PC-9 (cell line): ENCODE results near the gene PITPNC1. TPM values are rescaled to one million over a fixed set of nuclear protein-coding genes. Genes with fewer than 3 reads are reported as not detected.

Experiments
- BruUV-seq: library from RNA; stranded (reverse); fragments of 400-500 nt; replicated peaks from 2 replicates; lab custom pipeline; 2021; lab: Mats Ljungman, UMichigan
- CTCF ChIA-PET: fragments of 300-600 bp; sonication (Branson Sonifier 250); formaldehyde crosslinking; loops from one replicate; lab custom pipeline; 2022; ENCODE audit warnings: antibody characterized with exemption; lab: Charles Lee
- POLR2A ChIA-PET: fragments of 300-600 bp; sonication (Branson Sonifier 250); formaldehyde crosslinking; loops from one replicate; lab custom pipeline; 2022; ENCODE audit warnings: antibody characterized with exemption; ENCODE audit not compliant: unreplicated experiment; lab: Charles Lee
- DNase-seq, 2 experiments: peaks; one replicate each; pipeline versions ENCODE4 v3.0.0 to v3.0.0-alpha.2; 2015 to 2022; ENCODE audit warnings: mixed read lengths in 1 of 2
- H2AFZ ChIP-seq: fragments of 200-600 bp; sonication (generic); 2 replicates; pipeline ENCODE4 v1.8.1; 2017; ENCODE audit warnings: antibody characterized with exemption
- H3F3A ChIP-seq: fragments of 200-600 bp; sonication (generic); 2 replicates; pipeline ENCODE4 v1.8.1; 2017; ENCODE audit warnings: antibody characterized with exemption, mild to moderate bottlenecking, low read depth; ENCODE audit not compliant: insufficient read depth
- H3K27ac ChIP-seq: fragments of 200-600 bp; sonication (generic); 2 replicates; pipeline ENCODE4 v1.6.1; 2016; ENCODE audit warnings: mixed run types
- H3K27me3 ChIP-seq: fragments of 200-600 bp; sonication (generic); 2 replicates; pipeline ENCODE4 v1.6.1; 2016; ENCODE audit warnings: low read depth, mixed run types; ENCODE audit not compliant: insufficient read depth
- H3K36me3 ChIP-seq: fragments of 200-600 bp; sonication (generic); 2 replicates; pipeline ENCODE4 v1.6.1; 2016; ENCODE audit warnings: low read depth, mixed run types
- H3K4me1 ChIP-seq: fragments of 200-600 bp; sonication (generic); replicated peaks from 2 replicates; pipeline ENCODE4 v1.6.1; 2016; ENCODE audit warnings: mixed run types; ENCODE audit not compliant: insufficient read depth
- H3K4me2 ChIP-seq: fragments of 200-600 bp; sonication (generic); 2 replicates; pipeline ENCODE4 v1.6.1; 2017; ENCODE audit warnings: mixed run types
- H3K4me3 ChIP-seq: fragments of 200-600 bp; sonication (generic); 2 replicates; pipeline ENCODE4 v1.6.1; 2016; ENCODE audit warnings: mixed run types
- H3K79me2 ChIP-seq: fragments of 200-600 bp; sonication (generic); 2 replicates; pipeline ENCODE4 v1.6.1; 2017; ENCODE audit warnings: low read depth, mixed run types
- H3K9me2 ChIP-seq: fragments of 200-600 bp; sonication (generic); 2 replicates; pipeline ENCODE4 v1.8.1; 2017; ENCODE audit warnings: mild to moderate bottlenecking; ENCODE audit not compliant: insufficient read depth
- H3K9me3 ChIP-seq: fragments of 200-600 bp; sonication (generic); 2 replicates; pipeline ENCODE4 v1.8.1; 2016; ENCODE audit warnings: low read depth; ENCODE audit not compliant: insufficient read depth
- H4K20me1 ChIP-seq: fragments of 200-600 bp; sonication (generic); 2 replicates; pipeline ENCODE4 v1.8.1; 2017; ENCODE audit not compliant: insufficient read depth
- EZH2 ChIP-seq: fragments of 200-600 bp; sonication (generic); IDR thresholded peaks from 2 replicates; pipeline ENCODE4 v1.8.0; 2017; ENCODE audit warnings: antibody characterized with exemption, low read depth
- intact Hi-C: fragments of 100-400 bp; cut with micrococcal nuclease; formaldehyde crosslinking; loops from one replicate; pipeline ENCODE4 v1.10.0; 2022; ENCODE audit not compliant: unreplicated experiment
- total RNA-seq: library from RNA; stranded (reverse); gene quantifications from 2 replicates; pipeline ENCODE4 v1.2.3, GENCODE V29; 2021
- TF ChIP-seq, protein P1 (sequence below): fragments of 200-600 bp; sonication (generic); conservative IDR thresholded peaks from 2 replicates; pipeline ENCODE4 v1.6.1; 2017; ENCODE audit warnings: mixed run types, antibody characterized with exemption, mild to moderate bottlenecking, moderate library complexity

Gene PITPNC1
- total RNA-seq, 1 experiment from 2014 or later: 6.0 TPM

DNA sequence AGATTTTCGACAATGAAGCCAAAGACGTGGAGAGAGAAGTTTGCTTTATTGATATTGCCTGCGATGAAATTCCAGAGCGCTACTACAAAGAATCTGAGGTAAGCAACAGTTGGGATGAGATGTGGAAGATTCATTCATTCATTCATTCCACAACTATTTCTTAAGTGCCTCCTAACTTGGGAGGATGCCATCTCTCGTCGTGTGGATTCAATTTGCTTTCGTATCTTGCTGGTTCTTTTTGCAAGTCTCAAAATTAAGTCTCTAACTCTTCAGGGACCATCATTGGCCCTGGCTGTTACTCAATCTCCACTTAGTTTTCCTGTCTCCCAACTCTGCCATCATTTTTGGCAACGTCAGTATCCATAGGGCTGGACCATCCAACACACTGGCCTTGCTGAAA lies 255.1 kb downstream of the PITPNC1 start:
- ChIA-PET CTCF (no interaction called here), POLR2A (interaction anchor here (0.7 kb wide), 1 partner anchor 1148 kb away, joined by 11 read pairs; no protein-coding TSS in a partner anchor)
- Histone ChIP-seq H4K20me1 (no peaks in the 10 kb centered on the region), H3K9me2 (no peaks in the 10 kb centered on the region), H3K4me1 (peaks cover 10% of the 10 kb centered on the region), H3K79me2 (no peaks in the 10 kb centered on the region), H3K4me2 (no peak overlapping the region), H3K9me3 (no peaks in the 10 kb centered on the region), H2AFZ (no peak overlapping the region), H3K36me3 (no peaks in the 10 kb centered on the region), H3F3A (no peaks in the 10 kb centered on the region), H3K27ac (no peak overlapping the region), H3K4me3 (no peak overlapping the region), H3K27me3 (no peaks in the 10 kb centered on the region)
- no peak for DNase-seq
- no peak for TF ChIP-seq EZH2
- TF ChIP-seq, protein P1, sequence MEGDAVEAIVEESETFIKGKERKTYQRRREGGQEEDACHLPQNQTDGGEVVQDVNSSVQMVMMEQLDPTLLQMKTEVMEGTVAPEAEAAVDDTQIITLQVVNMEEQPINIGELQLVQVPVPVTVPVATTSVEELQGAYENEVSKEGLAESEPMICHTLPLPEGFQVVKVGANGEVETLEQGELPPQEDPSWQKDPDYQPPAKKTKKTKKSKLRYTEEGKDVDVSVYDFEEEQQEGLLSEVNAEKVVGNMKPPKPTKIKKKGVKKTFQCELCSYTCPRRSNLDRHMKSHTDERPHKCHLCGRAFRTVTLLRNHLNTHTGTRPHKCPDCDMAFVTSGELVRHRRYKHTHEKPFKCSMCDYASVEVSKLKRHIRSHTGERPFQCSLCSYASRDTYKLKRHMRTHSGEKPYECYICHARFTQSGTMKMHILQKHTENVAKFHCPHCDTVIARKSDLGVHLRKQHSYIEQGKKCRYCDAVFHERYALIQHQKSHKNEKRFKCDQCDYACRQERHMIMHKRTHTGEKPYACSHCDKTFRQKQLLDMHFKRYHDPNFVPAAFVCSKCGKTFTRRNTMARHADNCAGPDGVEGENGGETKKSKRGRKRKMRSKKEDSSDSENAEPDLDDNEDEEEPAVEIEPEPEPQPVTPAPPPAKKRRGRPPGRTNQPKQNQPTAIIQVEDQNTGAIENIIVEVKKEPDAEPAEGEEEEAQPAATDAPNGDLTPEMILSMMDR: no peak
- intact Hi-C loops: no loop called here
- BruUV-seq: no TSS peak

DNA sequence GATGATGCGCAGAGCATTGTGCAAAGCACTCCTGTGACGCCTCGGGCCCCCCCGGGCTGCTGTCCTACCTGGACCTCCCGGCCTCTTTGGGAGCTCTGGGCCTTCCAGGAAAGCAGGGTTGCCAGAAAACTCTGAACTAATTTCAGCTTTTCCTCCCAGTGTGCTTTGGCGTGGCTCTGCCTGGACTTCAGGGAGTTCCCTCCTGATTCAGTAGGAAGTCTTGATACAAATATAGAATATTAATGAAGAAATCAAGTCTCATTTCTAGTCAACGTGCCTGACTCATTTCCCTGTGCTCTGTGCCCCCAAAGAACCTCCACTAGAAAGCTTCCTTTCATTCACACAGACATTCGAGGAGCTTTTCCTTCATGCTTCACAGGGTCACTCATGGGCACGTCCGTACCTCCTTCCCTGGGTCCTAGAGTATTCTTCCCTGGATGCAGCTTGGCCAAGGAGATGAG lies 256.7 kb downstream of the PITPNC1 start:
- Histone ChIP-seq H4K20me1 (no peaks in the 10 kb centered on the region), H3K4me3 (no peak overlapping the region), H3K79me2 (no peaks in the 10 kb centered on the region), H3F3A (peaks cover 14% of the 10 kb centered on the region), H3K9me3 (no peaks in the 10 kb centered on the region), H2AFZ (no peak overlapping the region), H3K9me2 (no peaks in the 10 kb centered on the region), H3K27ac (no peak overlapping the region), H3K36me3 (no peaks in the 10 kb centered on the region), H3K27me3 (no peaks in the 10 kb centered on the region), H3K4me2 (no peak overlapping the region), H3K4me1 (peaks cover 25% of the 10 kb centered on the region)
- DNase-seq: no peak
- TF ChIP-seq, protein P1: no peak
- TF ChIP-seq EZH2: no peak
- ChIA-PET CTCF (no interaction called here), POLR2A (no interaction called here)
- intact Hi-C loops: no loop called here
- BruUV-seq: no TSS peak

DNA sequence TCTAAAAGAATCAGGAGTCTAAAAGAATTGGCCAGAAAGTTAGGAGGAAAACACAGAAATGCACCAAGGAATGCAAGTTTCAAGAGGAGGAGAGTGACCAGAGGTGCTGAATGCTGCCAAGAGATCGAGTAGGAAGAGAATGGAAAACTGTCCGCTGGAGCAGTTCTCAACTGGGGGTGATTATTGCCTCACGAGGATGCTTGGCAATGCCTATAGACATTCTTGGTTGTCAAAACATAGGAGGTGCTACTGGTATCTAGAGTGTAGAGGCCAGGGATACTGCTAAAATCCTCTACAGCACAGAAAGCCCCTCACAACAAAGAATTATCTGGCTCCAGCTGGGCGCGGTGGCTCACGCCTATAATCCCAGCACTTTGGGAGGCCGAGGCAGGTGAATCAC lies 258.6 kb downstream of the PITPNC1 start:
- Histone ChIP-seq H3F3A (peaks cover 19% of the 10 kb centered on the region), H3K27me3 (no peaks in the 10 kb centered on the region), H3K9me2 (no peaks in the 10 kb centered on the region), H2AFZ (no peak overlapping the region), H3K4me2 (no peak overlapping the region), H4K20me1 (no peaks in the 10 kb centered on the region), H3K4me3 (no peak overlapping the region), H3K9me3 (no peaks in the 10 kb centered on the region), H3K36me3 (no peaks in the 10 kb centered on the region), H3K79me2 (no peaks in the 10 kb centered on the region), H3K4me1 (peaks cover 37% of the 10 kb centered on the region), H3K27ac (no peak overlapping the region)
- CTCF ChIA-PET: no interaction called here
- TF ChIP-seq EZH2: no peak
- TF ChIP-seq, protein P1: no peak
- DNase-seq: no peak
- POLR2A ChIA-PET: no interaction called here
- no TSS peak for BruUV-seq
- intact Hi-C loops: loop anchor here (5.0 kb wide), 1 partner anchor 37 kb away; no protein-coding TSS in a partner anchor
